Activated CD8-positive, alpha-beta memory T cell treated with anti-CD3 and anti-CD28 coated beads, Interleukin-2, amount 50 U/mL, for 1 hour (primary cell): Measurements from ENCODE around the gene C1orf216.
"Not testable (repeated sequence)": the region's sequence is repeated elsewhere in the genome, so short reads cannot be mapped to it uniquely, and the experiment has no call there.

Experiments
- DNase-seq: peaks from one replicate; pipeline ENCODE4 v3.0.0-alpha.2; 2020; ENCODE audit errors: extremely low read depth

Gene C1orf216

DNA sequence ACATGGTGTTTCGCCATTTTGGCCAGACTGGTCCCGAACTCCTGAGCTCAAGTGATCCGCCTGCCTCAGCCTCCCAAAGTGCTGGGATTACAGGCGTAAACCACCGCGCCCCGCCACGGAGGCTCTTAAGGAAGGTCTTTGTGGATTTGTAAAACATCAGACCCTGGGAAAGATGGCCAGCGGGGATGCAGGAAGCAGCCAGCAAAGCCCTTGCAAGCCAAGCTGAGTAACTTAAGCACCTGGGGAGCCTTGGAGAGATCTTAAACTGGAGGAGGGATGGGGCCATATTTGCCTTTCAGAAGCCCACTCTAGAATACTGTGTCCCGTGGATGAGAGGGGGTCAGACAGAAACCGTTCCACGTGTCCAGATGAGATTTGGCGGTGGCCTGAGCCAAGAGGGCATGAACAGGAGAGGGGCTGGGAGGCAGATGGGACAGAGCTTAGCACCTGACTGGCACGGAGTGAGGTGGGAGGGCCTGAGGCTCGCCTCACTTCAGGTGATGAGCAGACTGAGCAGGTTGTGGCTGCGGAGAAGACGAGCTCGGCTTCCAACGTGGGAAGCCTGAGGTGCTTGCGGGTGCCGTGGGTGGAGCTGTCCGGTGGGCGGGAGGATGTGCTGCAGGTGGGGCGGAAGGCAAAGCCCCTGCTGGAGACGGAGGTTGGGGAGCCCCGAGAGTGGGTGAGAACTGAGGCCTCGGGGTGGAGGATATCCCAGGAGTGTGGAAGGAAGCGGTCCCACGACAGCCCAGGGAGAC is 11.7 kb downstream of the C1orf216 start:
- no peak for DNase-seq

DNA sequence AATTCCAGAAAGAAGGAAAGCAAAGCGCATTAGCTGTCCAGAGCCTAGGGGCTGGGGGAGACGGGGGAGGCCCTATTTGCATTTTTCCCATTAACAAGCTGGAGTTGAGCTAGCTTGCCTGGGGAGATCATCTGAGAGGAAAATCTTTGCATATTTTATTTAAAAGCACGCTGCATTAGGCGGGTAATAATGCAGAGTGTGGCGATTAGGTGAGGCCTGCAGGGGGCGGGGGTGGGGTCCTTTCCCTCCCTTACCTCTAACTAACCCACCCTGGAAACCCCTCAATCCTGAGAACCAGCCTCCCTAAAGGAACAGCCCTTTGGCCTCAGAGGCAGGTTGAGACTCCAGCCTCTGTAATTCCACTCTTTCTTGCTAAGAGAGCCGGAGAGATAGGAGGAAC is 16.2 kb downstream of the C1orf216 start:
- no peak for DNase-seq

DNA sequence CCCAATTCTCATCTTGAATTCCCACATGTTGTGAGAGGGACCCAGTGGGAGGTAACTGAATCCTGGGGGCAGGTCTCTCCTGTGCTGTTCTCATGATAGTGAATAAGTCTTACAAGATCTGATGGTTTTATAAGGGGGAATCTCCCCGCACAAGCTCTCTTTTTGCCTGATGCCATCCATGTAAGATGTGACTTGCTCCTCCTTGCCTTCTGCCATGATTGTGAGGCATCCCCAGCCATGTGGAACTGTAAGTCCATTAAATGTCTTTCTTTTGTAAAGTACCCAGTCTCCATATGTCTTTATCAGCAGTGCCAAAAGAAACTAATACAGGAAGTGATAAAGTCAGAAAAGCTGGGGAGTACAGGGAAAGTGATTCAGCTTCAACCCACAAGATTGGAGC is 19.5 kb downstream of the C1orf216 start:
- DNase-seq = not testable (repeated sequence)

DNA sequence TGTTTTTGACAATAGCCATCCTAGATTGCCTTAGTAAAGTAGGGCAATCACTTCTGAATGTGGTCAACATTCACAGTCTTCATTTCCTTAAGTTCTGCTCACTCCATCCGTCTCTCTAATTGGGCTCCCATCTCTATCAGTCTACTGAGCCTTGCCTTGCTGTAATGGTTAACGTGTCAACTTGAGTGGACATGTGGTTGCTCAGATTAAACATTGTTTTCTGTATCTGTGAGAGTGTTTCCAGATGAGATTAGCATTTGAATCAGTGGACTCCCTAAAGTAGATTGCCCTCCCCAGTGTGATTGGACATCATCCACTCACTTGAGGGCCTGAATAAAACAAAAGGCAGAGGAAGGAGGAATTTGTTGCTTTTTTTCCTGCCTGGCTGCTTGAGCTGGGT is 26.4 kb downstream of the C1orf216 start:
- no peak for DNase-seq

DNA sequence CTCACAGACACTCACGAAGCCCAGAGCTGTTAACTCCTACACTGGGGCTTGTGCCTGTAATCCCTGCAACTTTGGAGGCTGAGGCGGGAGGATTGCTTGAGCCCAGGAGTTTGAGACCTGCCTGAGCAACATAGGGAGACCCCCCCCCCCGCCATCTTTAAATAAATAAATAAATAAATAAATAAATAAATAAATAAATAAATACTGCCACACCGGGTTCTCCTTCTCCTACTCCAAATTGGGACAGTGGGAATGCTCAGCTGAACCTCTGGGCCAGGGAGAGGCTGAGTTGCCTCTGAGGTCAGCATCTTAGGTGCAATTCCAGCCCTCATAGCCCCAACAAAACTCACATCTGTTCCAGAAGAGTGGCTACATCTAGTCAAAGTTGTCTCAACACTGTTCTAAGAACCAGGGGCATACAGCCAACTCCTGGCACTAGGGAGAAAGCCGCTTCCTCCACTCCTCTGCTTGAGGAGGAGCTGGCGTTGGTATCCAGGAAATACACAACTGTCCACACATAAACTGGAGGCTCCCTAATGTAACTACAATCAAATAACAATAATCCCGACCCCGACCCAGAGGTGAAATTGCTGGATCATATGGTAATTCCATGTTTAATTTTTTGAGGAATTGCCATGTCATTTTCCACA is 27.0 kb downstream of the C1orf216 start:
- DNase-seq = no peak

DNA sequence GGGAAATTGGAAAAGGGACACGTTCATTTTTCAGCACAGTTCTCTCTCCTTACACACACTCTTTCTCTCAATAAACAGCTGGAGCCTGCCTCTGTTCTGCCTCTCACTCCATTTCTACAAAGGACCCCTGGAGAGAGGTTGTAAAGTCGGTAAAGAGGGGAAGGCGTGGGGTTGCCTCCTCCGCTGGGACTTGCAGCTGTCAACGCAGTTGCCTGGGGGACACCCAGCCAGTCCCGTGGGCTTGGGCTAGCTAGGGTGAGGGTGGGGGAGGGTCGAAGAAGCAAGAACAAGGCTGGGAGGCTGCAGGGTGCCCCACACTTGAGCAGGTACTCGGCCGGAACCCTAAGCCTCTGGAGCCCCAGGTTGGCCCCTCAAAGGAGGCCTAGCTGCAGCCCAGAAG is 27.6 kb downstream of the C1orf216 start:
- DNase-seq = no peak

DNA sequence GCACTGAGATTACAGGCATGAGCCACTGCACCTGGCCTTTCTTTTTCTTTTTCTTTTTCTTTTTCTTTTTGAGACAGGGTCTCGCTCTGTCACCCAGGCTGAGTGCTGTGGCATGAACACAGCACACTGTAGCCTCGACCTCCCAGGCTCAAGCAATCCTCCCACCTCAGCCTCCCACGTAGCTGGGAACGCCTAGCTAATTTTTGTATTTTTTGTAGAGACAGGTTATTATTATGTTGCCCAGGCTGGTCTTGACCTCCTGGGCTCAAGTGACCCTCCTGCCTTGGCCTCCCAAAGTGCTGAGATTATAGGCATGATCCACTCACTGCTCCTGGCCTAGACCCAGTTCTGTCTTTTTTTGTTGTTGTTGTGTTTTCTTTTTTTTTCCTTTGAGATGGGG is 28.6 kb downstream of the C1orf216 start:
- DNase-seq = not testable (repeated sequence)

DNA sequence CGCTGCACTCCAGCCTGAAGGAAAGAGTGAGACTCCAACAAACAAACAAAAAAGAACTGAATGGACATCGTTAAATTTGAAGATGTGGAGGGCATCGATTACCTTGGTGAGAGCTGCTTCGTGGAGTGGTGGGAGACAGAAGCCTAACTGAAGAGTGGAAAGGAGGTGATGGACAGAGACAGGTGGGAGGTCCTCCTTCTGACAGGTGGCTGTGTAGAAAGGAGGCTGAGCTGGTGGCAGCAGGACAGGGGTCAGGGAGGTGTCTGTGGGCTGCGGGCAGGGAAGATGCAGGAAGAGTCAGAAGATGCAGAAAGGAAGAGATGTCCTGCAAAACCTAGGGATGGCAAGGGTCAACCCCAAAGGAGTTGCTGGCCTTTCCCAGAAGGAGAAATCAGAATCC is 30.5 kb downstream of the C1orf216 start:
- DNase-seq = no peak

DNA sequence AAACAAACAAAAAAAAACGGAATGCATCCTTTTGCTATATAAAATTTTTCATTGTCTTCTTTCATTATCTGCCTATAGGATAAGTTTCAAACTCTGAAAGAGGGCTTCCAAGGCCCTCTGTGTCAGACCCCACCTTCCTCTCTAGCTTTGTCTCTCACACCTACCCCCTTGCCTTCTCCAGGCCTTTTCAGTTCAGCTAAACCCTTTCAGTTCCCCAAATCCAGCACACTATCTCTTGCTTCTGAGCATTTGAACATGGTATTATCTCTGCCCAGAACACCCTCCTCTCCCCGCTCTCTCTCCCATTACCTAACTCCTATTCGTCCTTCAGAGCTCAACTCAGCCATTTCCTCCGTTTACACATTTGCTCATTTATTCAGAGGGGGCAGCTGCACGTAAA is 35.7 kb downstream of the C1orf216 start:
- no peak for DNase-seq

DNA sequence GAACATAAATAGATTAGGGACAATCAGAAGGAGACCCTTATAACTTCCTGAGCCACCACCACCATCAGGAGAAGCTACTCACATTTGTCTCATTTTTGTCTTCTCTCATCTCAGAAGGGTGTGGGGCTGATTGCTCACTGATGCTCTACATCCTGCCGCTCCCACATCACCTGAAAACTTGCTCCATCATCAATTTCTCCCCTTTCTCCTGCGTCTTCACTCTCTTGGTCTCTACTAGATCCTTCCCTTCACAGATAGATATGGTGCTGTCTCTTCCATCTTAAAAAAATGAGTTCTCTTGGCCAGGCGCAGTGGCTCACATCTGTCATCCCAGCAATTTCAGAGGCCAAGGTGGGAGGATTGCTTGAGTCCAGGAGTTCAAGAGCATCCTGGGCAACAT is 38.4 kb downstream of the C1orf216 start:
- no peak for DNase-seq

DNA sequence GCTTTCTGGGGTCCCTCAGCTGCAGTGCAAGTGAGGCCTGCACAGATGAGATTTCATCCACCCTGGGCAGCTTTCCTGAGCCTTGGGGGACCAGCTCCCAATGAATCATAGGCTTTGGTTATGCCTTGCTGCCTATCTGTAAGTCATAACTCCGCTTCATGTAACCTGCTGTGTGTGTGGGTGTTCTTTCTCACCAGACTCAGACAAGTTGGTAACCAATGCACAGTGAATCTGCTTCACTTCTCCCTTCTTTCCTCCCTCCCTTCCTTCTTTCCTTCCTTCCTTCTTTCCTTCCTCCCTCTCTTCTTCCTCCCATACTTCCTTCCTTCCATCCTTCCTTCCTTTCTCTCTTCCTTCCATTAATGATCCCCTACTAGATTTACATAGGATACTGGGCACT is 42.9 kb downstream of the C1orf216 start:
- DNase-seq = no peak

DNA sequence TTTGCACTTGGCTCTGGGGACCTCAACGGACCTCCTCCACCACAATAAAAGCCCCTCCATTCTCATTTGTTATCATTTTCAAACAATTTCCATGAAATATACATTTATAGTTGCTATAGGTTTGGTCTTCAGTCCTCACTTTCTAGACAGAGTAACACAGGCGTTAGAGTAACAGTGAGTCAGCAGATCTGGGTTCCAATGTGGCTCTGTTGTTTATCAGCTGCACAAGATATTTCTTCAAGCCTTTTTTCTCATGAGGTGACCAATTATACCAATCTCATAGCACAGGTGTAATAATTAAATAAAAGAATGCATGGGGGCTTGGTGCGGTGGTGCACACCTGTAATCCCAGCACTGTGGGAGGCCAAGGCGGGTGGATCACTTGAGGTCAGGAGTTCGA is 44.6 kb downstream of the C1orf216 start:
- no peak for DNase-seq

DNA sequence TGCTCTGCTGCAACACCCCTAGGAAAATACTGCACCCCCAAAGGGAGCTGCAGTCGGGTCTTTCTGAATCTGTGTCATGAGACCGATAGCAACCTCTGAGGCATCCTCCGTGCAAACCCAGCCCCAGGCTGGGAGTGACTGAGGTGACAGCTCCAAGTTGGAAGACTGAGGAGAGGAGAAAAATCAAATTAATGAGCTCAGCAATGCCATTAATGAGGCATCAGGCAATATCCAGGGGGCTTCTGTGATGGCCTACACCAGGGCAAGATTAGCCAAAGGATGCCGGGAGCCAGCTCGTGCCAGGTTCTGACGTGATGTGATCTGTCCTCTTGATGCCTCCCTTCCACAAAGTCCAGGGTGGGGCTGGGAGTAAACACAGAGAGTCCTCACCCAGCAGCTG is 46.6 kb downstream of the C1orf216 start:
- no peak for DNase-seq

DNA sequence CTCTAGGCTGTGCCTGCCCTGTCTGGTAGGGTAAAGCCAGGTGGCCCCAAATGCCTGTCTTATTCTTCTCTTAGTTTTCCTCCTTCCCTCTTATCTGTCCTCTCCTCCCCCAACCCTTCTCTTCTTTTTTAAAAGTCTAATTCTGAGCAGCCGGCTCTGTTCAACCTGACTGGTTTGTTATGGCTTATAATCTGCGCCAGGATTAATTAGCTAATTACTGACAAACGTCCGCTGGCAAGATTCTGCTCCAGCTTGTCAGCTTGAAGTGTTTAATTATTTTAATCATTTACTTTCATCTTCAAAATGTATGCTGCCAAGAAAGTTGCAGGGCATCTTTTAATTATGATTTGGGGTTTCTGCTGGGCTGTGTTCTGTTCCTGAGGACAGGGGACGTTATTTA is 50.2 kb downstream of the C1orf216 start:
- no peak for DNase-seq

DNA sequence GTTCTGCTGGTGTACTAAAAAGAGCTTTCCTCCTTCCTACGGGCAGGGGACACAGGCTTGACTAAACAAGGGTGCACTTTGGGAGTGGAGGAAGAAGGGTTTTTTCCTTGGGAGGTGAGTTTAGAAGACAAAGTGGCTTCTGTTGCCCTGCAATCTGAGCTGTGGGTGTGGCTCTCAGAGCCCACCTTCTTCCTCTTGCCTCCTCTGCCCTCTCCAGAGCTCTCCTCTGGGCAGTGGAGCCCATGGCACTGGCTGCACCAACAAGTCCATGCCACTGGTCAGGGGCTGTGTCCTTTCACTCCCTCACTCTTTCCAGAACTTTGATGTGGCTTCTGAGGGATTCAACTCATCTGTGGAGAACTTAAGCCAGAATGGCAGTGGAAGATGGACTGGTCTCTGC is 51.8 kb downstream of the C1orf216 start:
- DNase-seq = no peak

DNA sequence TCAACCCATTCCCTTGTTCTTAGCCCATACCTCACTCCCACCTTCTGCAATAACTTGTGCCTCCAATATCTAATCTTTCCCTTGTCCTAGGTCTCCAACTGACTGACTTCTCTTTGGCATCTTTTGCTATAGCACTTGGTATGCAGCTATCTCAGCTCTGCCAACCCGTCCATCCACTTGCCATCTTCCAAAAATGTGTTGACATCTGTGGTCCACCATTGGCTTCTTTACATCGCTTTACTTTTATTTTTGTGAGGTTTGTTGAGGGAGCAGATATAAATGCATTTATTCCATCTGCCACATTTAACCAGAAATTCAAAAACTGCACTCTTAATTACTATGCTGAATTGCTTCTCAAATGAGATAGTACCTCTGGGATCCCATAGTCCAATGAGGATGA is 52.5 kb downstream of the C1orf216 start:
- no peak for DNase-seq
